SU-DHL-6 (cell line): ENCODE results near the gene MESP2.

Source experiments
- CTCF ChIP-seq: fragments of 200-600 bp; sonication (generic); IDR thresholded peaks from one replicate; pipeline ENCODE4 v1.5.1; 2017; ENCODE audit warnings: antibody characterized with exemption, mild to moderate bottlenecking, low read length, moderate library complexity; ENCODE audit not compliant: insufficient read depth, poor library complexity, severe bottlenecking
- EZH2phosphoT487 ChIP-seq: fragments of 200-600 bp; sonication (generic), shearing (Covaris generic); conservative IDR thresholded peaks from 2 replicates; pipeline ENCODE4 v1.6.1; 2018; ENCODE audit warnings: mild to moderate bottlenecking, antibody characterized with exemption, low read length, moderate library complexity, mixed read lengths

- no peak for TF ChIP-seq CTCF
- TF ChIP-seq EZH2phosphoT487 = no peak
Measured at GRCh38 chr15:89814112-89814742, 38.1 kb downstream of the MESP2 start.
